Liver (tissue), 3 donors: ENCODE data around the gene RNF220.

Experiments
- HNF4A ChIP-seq, 2 donors: conservative IDR thresholded peaks; 2 replicates each; pipeline ENCODE4 v1.6.1; 2016; ENCODE audit warnings: antibody characterized with exemption in 2 of 2, mild to moderate bottlenecking in 2 of 2
- RAD21 ChIP-seq, 2 donors: IDR thresholded peaks; 2 replicates each; pipeline ENCODE4 v1.6.1; 2016; ENCODE audit warnings: antibody characterized with exemption in 2 of 2, mild to moderate bottlenecking in 2 of 2
- RXRA ChIP-seq, 2 donors: IDR thresholded peaks; 2 replicates each; pipeline ENCODE4 v1.6.1; 2017 to 2018; ENCODE audit warnings: antibody characterized with exemption in 2 of 2, mild to moderate bottlenecking in 1 of 2
- TAF1 ChIP-seq: conservative IDR thresholded peaks from 2 replicates; pipeline ENCODE4 v1.6.1; 2016; ENCODE audit warnings: antibody characterized with exemption, mild to moderate bottlenecking
- TF ChIP-seq, protein P1 (sequence below): IDR thresholded peaks from 2 replicates; pipeline ENCODE4 v1.6.1; 2016; ENCODE audit warnings: antibody characterized with exemption, mild to moderate bottlenecking
- TF ChIP-seq, protein P2 (sequence below): fragments of 150-350 bp; IDR thresholded peaks from 2 replicates; pipeline ENCODE4 v1.5.1; 2017; ENCODE audit warnings: improper control_type of control experiment, low read depth, low read length; ENCODE audit not compliant: missing input control
- TF ChIP-seq, protein P3 (sequence below): IDR thresholded peaks from 2 replicates; pipeline ENCODE4 v1.6.1; 2016; ENCODE audit warnings: antibody characterized with exemption
- TF ChIP-seq, protein P4 (sequence below): IDR thresholded peaks from 2 replicates; pipeline ENCODE4 v1.6.1; 2016; ENCODE audit warnings: antibody characterized with exemption
- donor health status: healthy.
- donor health status: healthy.

- TF ChIP-seq, protein P1, sequence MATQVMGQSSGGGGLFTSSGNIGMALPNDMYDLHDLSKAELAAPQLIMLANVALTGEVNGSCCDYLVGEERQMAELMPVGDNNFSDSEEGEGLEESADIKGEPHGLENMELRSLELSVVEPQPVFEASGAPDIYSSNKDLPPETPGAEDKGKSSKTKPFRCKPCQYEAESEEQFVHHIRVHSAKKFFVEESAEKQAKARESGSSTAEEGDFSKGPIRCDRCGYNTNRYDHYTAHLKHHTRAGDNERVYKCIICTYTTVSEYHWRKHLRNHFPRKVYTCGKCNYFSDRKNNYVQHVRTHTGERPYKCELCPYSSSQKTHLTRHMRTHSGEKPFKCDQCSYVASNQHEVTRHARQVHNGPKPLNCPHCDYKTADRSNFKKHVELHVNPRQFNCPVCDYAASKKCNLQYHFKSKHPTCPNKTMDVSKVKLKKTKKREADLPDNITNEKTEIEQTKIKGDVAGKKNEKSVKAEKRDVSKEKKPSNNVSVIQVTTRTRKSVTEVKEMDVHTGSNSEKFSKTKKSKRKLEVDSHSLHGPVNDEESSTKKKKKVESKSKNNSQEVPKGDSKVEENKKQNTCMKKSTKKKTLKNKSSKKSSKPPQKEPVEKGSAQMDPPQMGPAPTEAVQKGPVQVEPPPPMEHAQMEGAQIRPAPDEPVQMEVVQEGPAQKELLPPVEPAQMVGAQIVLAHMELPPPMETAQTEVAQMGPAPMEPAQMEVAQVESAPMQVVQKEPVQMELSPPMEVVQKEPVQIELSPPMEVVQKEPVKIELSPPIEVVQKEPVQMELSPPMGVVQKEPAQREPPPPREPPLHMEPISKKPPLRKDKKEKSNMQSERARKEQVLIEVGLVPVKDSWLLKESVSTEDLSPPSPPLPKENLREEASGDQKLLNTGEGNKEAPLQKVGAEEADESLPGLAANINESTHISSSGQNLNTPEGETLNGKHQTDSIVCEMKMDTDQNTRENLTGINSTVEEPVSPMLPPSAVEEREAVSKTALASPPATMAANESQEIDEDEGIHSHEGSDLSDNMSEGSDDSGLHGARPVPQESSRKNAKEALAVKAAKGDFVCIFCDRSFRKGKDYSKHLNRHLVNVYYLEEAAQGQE = no peak
- TF ChIP-seq RAD21 (IDR thresholded peaks at IDR 0.05) (no peak), TAF1 (no peak), HNF4A (conservative IDR thresholded peaks at IDR 0.05) (no peak), RXRA (IDR thresholded peaks at IDR 0.05) (no peak)
- TF ChIP-seq, protein P2, sequence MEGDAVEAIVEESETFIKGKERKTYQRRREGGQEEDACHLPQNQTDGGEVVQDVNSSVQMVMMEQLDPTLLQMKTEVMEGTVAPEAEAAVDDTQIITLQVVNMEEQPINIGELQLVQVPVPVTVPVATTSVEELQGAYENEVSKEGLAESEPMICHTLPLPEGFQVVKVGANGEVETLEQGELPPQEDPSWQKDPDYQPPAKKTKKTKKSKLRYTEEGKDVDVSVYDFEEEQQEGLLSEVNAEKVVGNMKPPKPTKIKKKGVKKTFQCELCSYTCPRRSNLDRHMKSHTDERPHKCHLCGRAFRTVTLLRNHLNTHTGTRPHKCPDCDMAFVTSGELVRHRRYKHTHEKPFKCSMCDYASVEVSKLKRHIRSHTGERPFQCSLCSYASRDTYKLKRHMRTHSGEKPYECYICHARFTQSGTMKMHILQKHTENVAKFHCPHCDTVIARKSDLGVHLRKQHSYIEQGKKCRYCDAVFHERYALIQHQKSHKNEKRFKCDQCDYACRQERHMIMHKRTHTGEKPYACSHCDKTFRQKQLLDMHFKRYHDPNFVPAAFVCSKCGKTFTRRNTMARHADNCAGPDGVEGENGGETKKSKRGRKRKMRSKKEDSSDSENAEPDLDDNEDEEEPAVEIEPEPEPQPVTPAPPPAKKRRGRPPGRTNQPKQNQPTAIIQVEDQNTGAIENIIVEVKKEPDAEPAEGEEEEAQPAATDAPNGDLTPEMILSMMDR = no peak
- TF ChIP-seq, protein P3, sequence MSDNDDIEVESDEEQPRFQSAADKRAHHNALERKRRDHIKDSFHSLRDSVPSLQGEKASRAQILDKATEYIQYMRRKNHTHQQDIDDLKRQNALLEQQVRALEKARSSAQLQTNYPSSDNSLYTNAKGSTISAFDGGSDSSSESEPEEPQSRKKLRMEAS = no peak
- TF ChIP-seq, protein P4, sequence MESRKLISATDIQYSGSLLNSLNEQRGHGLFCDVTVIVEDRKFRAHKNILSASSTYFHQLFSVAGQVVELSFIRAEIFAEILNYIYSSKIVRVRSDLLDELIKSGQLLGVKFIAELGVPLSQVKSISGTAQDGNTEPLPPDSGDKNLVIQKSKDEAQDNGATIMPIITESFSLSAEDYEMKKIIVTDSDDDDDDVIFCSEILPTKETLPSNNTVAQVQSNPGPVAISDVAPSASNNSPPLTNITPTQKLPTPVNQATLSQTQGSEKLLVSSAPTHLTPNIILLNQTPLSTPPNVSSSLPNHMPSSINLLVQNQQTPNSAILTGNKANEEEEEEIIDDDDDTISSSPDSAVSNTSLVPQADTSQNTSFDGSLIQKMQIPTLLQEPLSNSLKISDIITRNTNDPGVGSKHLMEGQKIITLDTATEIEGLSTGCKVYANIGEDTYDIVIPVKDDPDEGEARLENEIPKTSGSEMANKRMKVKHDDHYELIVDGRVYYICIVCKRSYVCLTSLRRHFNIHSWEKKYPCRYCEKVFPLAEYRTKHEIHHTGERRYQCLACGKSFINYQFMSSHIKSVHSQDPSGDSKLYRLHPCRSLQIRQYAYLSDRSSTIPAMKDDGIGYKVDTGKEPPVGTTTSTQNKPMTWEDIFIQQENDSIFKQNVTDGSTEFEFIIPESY = no peak
Observed at GRCh38 chr1:44635439-44635838, 230.4 kb downstream of the RNF220 start.
